ENCODE data around the gene CDADC1. TPM values are rescaled to one million over a fixed set of nuclear protein-coding genes. Genes with fewer than 3 reads are reported as not detected.
"Not testable (repeated sequence)": the region's sequence is repeated elsewhere in the genome, so short reads cannot be mapped to it uniquely, and the experiment has no call there.

Gene CDADC1
- total RNA-seq, 1 donor from 2014 or later: 12.5 TPM

- H3K4me1 Mint-ChIP-seq (ENCODE audit: unreplicated experiment): no peaks in the 10 kb centered on the region
- peaks cover 3% of the 10 kb centered on the region for H3K36me3 Mint-ChIP-seq
- TF ChIP-seq CTCF (conservative IDR thresholded peaks at IDR 0.05): no peak
- no peak for DNase-seq (ENCODE audit: extremely low spot score, unreplicated experiment)
- no peak overlapping the region for H3K4me3 Mint-ChIP-seq
- no peaks in the 10 kb centered on the region for H3K9me3 Mint-ChIP-seq
- H3K27ac Mint-ChIP-seq: no peak overlapping the region
- no peaks in the 10 kb centered on the region for H3K27me3 Mint-ChIP-seq
These were observed 75.6 kb downstream of the CDADC1 start for GRCh38 chr13:49323344-49323743.

DNA sequence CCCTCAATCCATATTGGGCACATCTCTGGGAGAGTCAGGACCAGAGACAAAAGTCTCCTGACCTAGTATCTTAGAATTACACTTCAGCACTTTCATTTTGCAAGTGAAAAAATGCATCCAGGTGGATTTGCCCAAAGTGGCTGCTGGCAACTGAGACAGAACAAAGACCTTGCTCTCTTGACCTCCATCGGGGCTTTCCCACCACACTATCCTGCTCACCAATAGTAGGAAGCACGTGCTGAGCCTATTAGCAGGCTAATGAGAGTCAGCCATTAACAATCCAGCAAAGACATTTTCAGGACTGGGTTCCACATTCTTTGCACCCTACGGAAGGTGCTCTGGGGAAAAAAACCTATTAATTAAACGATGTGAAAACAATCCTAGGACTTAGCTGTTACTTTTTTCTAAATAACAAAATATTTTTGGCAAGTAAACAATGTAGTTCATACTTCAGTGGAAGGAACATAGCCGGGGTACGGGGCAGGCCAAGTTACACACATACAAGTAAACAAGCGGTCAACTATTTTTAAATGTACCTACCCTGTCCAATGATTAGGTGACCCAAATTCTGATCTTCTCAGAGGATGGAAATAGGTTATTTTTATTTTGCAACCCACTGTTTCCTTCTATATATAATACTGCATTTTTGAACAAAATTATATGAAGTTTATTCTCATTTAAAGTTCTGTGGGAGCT lies 78.6 kb downstream of the CDADC1 start:
- Mint-ChIP-seq H3K27me3 (no peaks in the 10 kb centered on the region), H3K27ac (no peak overlapping the region), H3K4me1 (ENCODE audit: unreplicated experiment) (no peaks in the 10 kb centered on the region), H3K36me3 (peaks cover 3% of the 10 kb centered on the region), H3K9me3 (no peaks in the 10 kb centered on the region), H3K4me3 (no peak overlapping the region)
- DNase-seq (ENCODE audit: extremely low spot score, unreplicated experiment): no peak
- no peak for TF ChIP-seq CTCF (conservative IDR thresholded peaks at IDR 0.05)

- H3K36me3 Mint-ChIP-seq; DNase-seq (ENCODE audit: extremely low spot score, unreplicated experiment); H3K4me1 Mint-ChIP-seq (ENCODE audit: unreplicated experiment); H3K9me3 Mint-ChIP-seq; H3K4me3 Mint-ChIP-seq; H3K27ac Mint-ChIP-seq; H3K27me3 Mint-ChIP-seq: not testable (repeated sequence)
These were observed 79.4 kb downstream of the CDADC1 start for GRCh38 chr13:49327145-49327544.

GRCh38 chr13:49329831-49330545 lies 82.3 kb downstream of the CDADC1 start:
- H3K4me3 Mint-ChIP-seq: no peak overlapping the region
- TF ChIP-seq CTCF (conservative IDR thresholded peaks at IDR 0.05): no peak
- H3K27ac Mint-ChIP-seq: no peak overlapping the region
- no peaks in the 10 kb centered on the region for H3K9me3 Mint-ChIP-seq
- no peaks in the 10 kb centered on the region for H3K4me1 Mint-ChIP-seq (ENCODE audit: unreplicated experiment)
- H3K36me3 Mint-ChIP-seq: peaks cover 3% of the 10 kb centered on the region
- H3K27me3 Mint-ChIP-seq: no peaks in the 10 kb centered on the region
- DNase-seq (ENCODE audit: extremely low spot score, unreplicated experiment): no peak

GRCh38 chr13:49330546-49330864 lies 82.8 kb downstream of the CDADC1 start:
- no peak for DNase-seq (ENCODE audit: extremely low spot score, unreplicated experiment)
- TF ChIP-seq CTCF (conservative IDR thresholded peaks at IDR 0.05): no peak
- Mint-ChIP-seq H3K4me1 (ENCODE audit: unreplicated experiment) (no peaks in the 10 kb centered on the region), H3K27ac (no peak overlapping the region), H3K9me3 (no peaks in the 10 kb centered on the region), H3K36me3 (peaks cover 3% of the 10 kb centered on the region), H3K27me3 (no peaks in the 10 kb centered on the region), H3K4me3 (no peak overlapping the region)

DNA sequence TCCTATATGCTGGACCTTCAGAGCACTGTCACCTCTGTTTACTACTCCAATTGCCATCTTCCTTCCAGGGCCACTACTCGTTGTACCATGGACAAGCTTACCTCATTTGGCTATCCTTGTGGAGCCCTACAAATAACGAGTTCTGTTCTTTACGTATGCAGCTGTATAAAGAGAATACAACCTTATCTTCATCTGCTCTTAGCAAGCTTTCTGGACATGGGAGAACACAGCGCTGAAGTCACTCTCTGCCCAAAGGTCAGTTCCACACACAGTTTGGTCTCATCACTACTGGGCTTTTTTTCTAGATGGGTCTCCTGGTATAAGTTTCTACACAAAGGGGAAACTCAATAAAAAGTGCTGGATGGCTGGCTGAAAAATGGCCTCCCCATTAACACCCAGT lies 88.9 kb downstream of the CDADC1 start:
- Mint-ChIP-seq H3K4me1 (ENCODE audit: unreplicated experiment) (no peaks in the 10 kb centered on the region), H3K36me3 (peaks cover 4% of the 10 kb centered on the region), H3K27ac (no peak overlapping the region), H3K9me3 (no peaks in the 10 kb centered on the region), H3K4me3 (no peak overlapping the region), H3K27me3 (no peaks in the 10 kb centered on the region)
- TF ChIP-seq CTCF (conservative IDR thresholded peaks at IDR 0.05): no peak
- DNase-seq (ENCODE audit: extremely low spot score, unreplicated experiment): no peak

All from type B pancreatic cell (in vitro differentiated cells).